NCI-H187 treated with DMSO at 0.1 percent for 48 hours (cell line): Measurements from ENCODE around the gene HABP2.

Source experiments
- DNase-seq: peaks from one replicate; lab custom pipeline; 2025; lab: John Stamatoyannopoulos, UW

HABP2 gene

DNA sequence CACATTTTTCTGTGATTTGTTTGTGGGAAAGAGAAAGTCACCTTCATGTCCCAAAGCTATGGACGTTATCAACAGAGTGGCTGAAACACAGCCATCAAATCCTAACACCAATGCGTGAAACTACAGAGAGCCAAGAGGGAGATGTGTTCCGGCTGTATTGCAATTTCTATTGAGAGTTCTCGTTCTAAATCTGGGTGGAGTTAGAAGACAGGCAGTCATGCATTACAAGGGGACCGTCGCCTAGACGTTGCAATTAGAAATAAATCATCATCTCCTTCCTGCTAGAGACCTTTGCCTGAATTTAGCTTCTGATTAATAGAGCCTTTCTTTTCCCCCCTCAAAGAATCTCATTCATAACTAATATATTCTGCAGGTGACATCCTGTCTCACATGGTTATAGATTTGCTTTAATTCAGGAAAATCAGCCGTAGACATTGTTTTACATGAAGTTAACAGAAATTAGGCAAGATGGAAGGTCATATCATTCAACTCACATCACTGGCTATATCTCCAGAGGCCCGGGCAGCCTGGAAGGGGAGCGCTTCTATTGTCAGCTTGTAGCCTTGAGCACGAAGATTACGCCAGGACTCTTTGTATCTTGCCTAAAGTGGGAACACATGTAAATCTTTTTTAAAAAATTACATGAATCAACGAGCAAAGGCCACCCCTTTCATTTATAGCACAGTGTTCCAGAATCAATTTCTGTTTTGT, 52.6 kb downstream of the HABP2 start:
- DNase-seq: no peak

DNA sequence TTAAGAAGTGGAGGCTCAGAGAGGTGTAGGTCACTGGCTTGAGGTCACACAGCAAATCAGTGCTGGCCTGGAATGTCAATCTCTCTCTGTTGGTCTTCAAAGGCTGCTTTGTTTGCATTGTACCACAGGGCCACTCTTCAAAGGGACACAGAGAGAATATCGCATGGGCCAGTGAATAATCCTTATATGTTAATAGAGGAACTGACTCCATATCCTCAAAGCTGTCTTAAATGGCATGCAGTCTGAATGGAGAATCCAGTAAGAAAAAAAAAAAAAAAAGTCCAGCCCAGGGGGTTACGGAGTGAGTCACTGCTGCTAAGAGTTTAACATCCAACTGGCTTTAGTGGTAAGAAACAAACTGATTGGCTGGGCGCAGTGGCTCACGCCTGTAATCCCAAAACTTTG, 56.9 kb downstream of the HABP2 start:
- no peak for DNase-seq

GRCh38 chr10:113610631-113611601, 58.1 kb downstream of the HABP2 start:
- no peak for DNase-seq

DNA sequence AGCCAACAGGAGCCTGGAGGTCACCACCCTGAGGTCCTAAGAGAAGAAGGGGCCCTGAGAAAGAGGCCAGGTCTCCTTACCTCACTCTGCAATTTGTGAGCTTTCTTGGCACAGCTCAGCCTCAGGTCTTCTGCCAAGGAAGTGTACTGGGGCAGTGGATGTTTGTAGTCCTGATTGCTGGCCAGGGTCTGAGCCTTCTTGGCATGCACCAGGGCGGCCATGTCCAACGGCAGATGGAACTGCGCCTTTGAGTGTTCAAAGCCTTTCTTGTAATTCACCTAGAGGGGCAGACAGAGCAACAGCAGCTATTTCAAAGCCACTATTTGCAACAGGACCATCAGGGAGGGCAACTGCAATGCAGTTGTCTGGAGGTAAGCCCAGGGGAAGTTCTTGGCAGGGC, 59.3 kb downstream of the HABP2 start:
- no peak for DNase-seq

DNA sequence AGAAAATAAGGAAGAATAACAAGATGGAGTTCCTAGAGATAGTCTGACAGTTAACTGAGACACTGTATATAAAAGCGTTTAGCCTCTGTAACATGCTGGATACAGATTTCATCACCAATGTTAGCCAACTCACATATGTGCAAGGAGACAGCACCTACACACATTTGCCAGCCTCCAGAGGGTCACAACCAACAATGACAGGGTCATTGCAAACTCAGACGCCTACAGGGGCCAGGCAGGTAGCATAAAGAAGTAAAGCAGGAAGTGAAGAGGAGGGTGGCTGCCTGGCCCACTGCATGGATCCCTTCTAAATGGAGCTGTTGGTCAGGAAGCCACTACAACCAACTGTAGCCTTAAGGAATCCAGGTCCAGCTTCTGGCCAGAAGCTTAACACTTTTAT, 60.6 kb downstream of the HABP2 start:
- no peak for DNase-seq

- no peak for DNase-seq
Observed at GRCh38 chr10:113613977-113614690, 61.3 kb downstream of the HABP2 start.

GRCh38 chr10:113616244-113617074, 63.6 kb downstream of the HABP2 start:
- DNase-seq: no peak

DNA sequence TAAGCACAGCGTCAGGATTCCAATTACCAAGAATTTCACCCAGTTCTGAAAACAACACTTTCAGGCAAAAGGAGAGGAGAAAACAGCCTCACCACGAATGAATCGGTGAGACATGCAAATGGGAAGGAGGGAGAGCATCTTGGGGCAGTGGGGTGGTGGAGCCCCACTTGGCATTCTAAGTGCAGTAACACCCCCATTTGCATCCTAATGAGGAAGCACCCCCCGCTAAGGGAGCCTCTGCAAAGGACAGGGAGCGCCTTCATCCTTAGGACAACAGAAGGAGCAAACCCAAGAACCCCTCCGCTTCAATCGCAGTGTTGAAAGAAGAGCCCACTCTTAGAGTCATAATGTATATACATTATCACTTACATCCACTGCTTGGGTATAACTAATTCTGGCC, 64.2 kb downstream of the HABP2 start:
- DNase-seq: no peak

DNA sequence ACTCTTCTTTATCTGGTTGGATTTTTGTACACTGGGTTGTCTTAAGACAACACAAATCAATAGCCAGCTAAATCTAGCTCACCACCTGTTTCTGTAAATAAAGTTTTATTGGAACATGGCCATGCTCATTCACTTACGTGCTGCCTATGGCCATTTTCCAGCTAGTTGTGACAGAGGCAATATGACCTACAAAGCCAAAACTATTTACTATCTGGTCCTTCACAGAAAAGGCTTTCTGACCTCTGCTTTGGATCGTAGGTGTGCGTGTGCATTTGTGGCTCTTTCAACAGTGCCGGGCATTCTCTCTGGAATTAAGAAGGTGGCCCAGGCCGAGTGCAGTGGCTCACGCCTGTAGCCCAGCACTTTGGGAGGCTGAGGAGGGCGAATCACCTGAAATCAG, 65.5 kb downstream of the HABP2 start:
- DNase-seq: no peak

DNA sequence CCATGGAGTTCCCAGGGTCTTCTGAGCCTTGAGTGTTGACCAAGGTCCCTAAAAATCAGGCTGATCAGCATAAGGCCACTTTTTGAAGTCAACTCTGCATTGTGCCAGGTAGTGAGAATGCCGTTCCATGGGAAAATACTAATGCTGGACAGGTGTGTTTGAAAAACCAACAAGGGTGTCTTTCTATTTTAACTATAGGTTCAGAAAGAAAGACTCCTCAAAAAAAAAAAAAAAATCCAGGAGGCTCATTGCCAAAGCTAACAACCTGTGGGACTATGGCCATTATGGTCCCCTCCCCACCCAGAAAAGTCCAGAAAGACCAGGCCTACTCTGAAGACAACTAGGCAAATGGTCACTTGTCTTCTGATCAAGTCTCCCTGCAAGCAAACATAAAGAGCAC, 66.5 kb downstream of the HABP2 start:
- DNase-seq: no peak

GRCh38 chr10:113620511-113620910, 67.7 kb downstream of the HABP2 start:
- DNase-seq: no peak

GRCh38 chr10:113620936-113621335, 68.1 kb downstream of the HABP2 start:
- no peak for DNase-seq

DNA sequence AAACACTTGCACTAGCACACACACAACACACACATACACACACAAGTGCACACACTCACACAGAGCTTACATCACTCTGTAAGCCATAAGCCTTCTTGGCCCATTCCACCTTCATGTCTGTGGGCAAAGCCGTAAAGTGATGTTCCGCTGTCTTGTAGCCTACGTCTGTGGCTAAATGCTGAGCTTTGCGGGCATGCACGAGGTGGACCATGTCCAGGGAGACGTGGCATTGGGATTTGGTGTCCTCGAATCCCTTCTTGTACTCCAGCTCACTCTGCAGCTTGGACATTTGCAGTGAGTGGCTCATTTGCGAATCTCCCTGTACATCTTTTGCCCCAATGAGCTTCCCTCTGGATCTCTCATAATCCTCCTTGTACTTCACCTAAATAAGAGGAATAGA, 68.9 kb downstream of the HABP2 start:
- no peak for DNase-seq

GRCh38 chr10:113622831-113623230, 70.0 kb downstream of the HABP2 start:
- no peak for DNase-seq

DNA sequence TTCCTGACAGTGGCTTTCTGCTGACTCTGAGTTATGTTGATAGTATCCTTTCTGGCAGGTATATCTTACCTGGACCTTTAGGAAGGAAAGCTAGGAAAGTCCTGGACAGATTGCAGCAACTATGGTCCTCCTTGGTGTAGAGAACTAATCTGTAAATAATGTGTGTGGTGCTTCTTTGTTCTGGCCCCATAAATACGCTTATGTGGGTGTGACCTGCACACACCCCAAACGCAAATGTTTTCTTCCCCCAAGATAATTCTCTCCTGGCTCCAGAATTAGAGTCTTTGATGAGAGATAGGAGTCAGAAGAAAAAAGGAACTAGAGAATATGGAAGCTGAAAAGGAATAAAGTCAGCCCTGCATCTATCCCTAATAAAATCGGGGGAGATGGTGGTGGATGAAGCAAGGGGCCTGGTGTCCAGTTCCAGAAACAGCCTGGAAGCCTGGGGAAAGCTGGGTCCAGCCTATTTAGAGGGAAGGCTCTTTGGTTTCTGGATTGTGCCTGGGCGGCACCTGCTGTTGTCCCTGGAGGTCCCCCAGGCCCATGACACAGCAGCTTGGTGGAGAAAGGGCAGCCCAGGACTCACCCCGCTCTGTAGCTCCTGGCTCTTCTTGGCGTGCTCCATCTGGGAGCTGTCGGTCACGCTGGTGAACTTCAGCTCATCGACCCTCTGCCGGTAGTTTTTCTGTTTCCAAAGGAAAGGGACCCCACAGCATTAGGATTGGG, 72.8 kb downstream of the HABP2 start:
- no peak for DNase-seq

- no peak for DNase-seq
Observed at GRCh38 chr10:113626809-113627355, 74.0 kb downstream of the HABP2 start.

DNA sequence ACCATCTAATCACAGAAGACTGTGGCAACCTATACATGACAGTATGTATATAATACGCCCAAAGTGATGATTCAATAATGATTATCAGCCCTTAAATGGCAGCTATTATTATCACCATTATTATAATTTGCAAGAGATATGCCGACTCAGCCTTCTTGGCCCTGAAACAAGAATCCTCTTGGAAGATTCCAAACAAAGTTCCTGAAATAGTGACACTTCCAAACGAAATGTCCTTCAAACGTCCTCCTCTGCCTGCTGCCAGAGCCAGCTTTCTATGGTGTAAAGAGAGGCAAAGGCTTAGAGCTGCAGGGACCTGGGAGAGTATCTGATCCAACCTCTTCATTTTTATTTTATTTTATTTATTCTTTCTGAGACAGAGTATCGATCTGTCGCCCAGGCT, 75.0 kb downstream of the HABP2 start:
- no peak for DNase-seq

DNA sequence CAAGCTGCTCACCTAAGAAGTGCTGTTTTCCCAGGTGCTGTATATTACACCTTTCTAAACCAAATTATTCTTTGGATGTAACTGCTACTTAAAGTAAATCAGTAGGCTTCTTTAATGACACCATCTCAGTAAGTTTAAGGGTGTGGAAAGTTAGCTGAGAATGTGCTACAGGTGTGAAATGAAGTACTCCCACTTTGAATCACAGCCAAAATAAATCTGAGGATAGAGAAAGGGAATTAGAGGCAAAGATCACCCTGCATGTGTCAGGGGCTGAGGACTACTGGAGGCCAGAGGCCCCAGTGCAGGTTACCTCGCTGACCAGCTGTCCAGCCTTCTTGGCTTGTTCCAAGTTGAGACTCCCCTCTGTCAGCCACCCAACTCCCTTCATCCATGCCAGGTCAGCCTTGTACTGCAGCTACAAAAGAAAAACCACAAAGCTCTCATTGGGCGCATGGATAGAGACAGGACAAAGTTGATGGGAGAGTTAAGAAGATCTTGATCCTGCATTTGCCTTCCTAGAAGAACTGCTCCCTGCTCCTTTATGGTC, 75.8 kb downstream of the HABP2 start:
- DNase-seq: no peak

- no peak for DNase-seq
Observed at GRCh38 chr10:113630929-113631533, 78.2 kb downstream of the HABP2 start.
